CD14-positive monocyte (primary cell): ENCODE data around the gene BLOC1S1. TPM values are rescaled to one million over a fixed set of nuclear protein-coding genes. Genes with fewer than 3 reads are reported as not detected.

ENCODE experiments used
- DNase-seq, 3 donors: peaks; one replicate each; pipeline ENCODE4 v3.0.0-alpha.2; 2011 to 2022
- H2AFZ ChIP-seq: 2 replicates; pipeline ENCODE4 v1.6.0; 2012; ENCODE audit warnings: mild to moderate bottlenecking, low read depth, low read length, inconsistent platforms; ENCODE audit not compliant: insufficient read depth, poor library complexity, severe bottlenecking
- H3K27ac ChIP-seq, 2 donors: 1 replicate in 1 of 2; 2 replicates in 1 of 2; pipeline ENCODE4 v1.5.1; 2012 to 2013; ENCODE audit warnings: low read length in 2 of 2, control low read depth in 1 of 2, inconsistent platforms in 1 of 2, low read depth in 1 of 2, mild to moderate bottlenecking in 1 of 2
- H3K27me3 ChIP-seq, 2 donors: one replicate each; pipeline versions ENCODE4 v1.6.0 to v1.6.1; 2011 to 2013; ENCODE audit warnings: low read length in 2 of 2; ENCODE audit not compliant: control insufficient read depth in 2 of 2, insufficient read depth in 2 of 2
- H3K36me3 ChIP-seq, 2 donors: replicated peaks in 1 of 2; 1 replicate in 1 of 2; 2 replicates in 1 of 2; pipeline versions ENCODE4 v1.5.1 to v1.6.1; 2012 to 2013; ENCODE audit warnings: low read length in 2 of 2, control low read depth in 1 of 2, inconsistent platforms in 1 of 2, mild to moderate bottlenecking in 1 of 2; ENCODE audit not compliant: insufficient read depth in 2 of 2, control insufficient read depth in 1 of 2
- H3K4me1 ChIP-seq, 2 donors: 1 replicate in 1 of 2; 2 replicates in 1 of 2; pipeline versions ENCODE4 v1.5.1 to v1.6.1; 2012 to 2013; ENCODE audit warnings: low read length in 2 of 2, control low read depth in 1 of 2, inconsistent platforms in 1 of 2, mild to moderate bottlenecking in 1 of 2, moderate library complexity in 1 of 2; ENCODE audit not compliant: insufficient read depth in 2 of 2, control insufficient read depth in 1 of 2
- H3K4me2 ChIP-seq: replicated peaks from 2 replicates; pipeline ENCODE3; 2012; ENCODE audit warnings: low read length, moderate library complexity, mild to moderate bottlenecking; ENCODE audit not compliant: poor library complexity, severe bottlenecking; ENCODE audit errors: extremely low read depth
- H3K4me3 ChIP-seq, 3 experiments: fragments of 200-600 bp in 1 of 3; sonication (generic) in 1 of 3; replicated peaks in 1 of 3; 1 replicate in 2 of 3; 2 replicates in 1 of 3; pipeline ENCODE4 v1.5.1; 2011 to 2013; ENCODE audit warnings: low read length in 3 of 3, mild to moderate bottlenecking in 3 of 3, control low read depth in 2 of 3, low read depth in 2 of 3, inconsistent platforms in 1 of 3, moderate library complexity in 1 of 3
- H3K79me2 ChIP-seq: 2 replicates; pipeline ENCODE4 v1.6.0; 2012; ENCODE audit warnings: mild to moderate bottlenecking, control low read depth, inconsistent platforms, low read length, moderate library complexity; ENCODE audit not compliant: insufficient read depth
- H3K9ac ChIP-seq: 2 replicates; pipeline ENCODE4 v1.6.0; 2017; ENCODE audit warnings: low read length, mild to moderate bottlenecking; ENCODE audit not compliant: insufficient read depth, poor library complexity, severe bottlenecking
- H3K9me3 ChIP-seq, 2 donors: replicated peaks in 1 of 2; 1 replicate in 1 of 2; 2 replicates in 1 of 2; pipeline versions ENCODE4 v1.5.1 to v1.6.1; 2012 to 2013; ENCODE audit warnings: low read length in 2 of 2, control low read depth in 1 of 2; ENCODE audit not compliant: control insufficient read depth in 1 of 2, insufficient read depth in 1 of 2
- H4K20me1 ChIP-seq: 2 replicates; pipeline ENCODE4 v1.6.0; 2012; ENCODE audit warnings: mild to moderate bottlenecking, low read length, control low read depth, moderate library complexity; ENCODE audit not compliant: insufficient read depth
- H3K27ac Mint-ChIP-seq, 7 donors: one replicate each; pipeline ENCODE4 v1.8.0; 2020; ENCODE audit warnings: mild to moderate bottlenecking in 7 of 7, mixed read lengths in 7 of 7, moderate library complexity in 6 of 7, inconsistent platforms in 2 of 7
- H3K27me3 Mint-ChIP-seq, 3 donors: one replicate each; pipeline ENCODE4 v1.8.0; 2021 to 2022; ENCODE audit warnings: low read depth in 3 of 3, mild to moderate bottlenecking in 3 of 3, mixed read lengths in 3 of 3, moderate library complexity in 3 of 3, inconsistent platforms in 1 of 3
- H3K36me3 Mint-ChIP-seq, 2 donors: one replicate each; pipeline ENCODE4 v1.8.0; 2020; ENCODE audit warnings: mixed read lengths in 2 of 2, inconsistent platforms in 1 of 2, mild to moderate bottlenecking in 1 of 2
- H3K4me1 Mint-ChIP-seq: one replicate; pipeline ENCODE4 v1.8.0; 2020; ENCODE audit warnings: mild to moderate bottlenecking, mixed read lengths
- H3K4me3 Mint-ChIP-seq, 2 donors: one replicate each; pipeline ENCODE4 v1.8.0; 2020; ENCODE audit warnings: mild to moderate bottlenecking in 2 of 2, mixed read lengths in 2 of 2, moderate library complexity in 1 of 2
- H3K9me3 Mint-ChIP-seq, 7 donors: one replicate each; pipeline ENCODE4 v1.8.0; 2020 to 2022; ENCODE audit warnings: mixed read lengths in 7 of 7, mild to moderate bottlenecking in 6 of 7, moderate library complexity in 6 of 7, inconsistent platforms in 2 of 7
- WGBS: methylation state at CpG from one replicate; pipeline ENCODE4 v1.1.5; 2013; ENCODE audit warnings: missing lambda C conversion rate; ENCODE audit not compliant: insufficient coverage; 5-methylcytosine and 5-hydroxymethylcytosine counted together
- intact Hi-C, 2 donors: fragments of 100-400 bp; cut with micrococcal nuclease; formaldehyde crosslinking; loops; one replicate each; pipeline versions ENCODE4 v1.15.0 to v1.15.1; 2023
- polyA plus RNA-seq, 3 donors: library from polyadenylated mRNA; depleted of rRNA in 1 of 3; unstranded in 2 of 3; stranded (reverse) in 1 of 3; fragments of 300-500 nt in 2 of 3; fragments of >200 nt in 1 of 3; fragmentation: Illumina TruSeq in 2 of 3; gene quantifications; 1 replicate in 2 of 3; 2 replicates in 1 of 3; pipeline ENCODE4 v1.2.3, GENCODE V29; 2012 to 2021
- TF ChIP-seq, protein P1 (sequence below): fragments of 200-600 bp; IDR thresholded peaks from one replicate; pipeline ENCODE4 v1.8.0; 2022; ENCODE audit warnings: antibody characterized with exemption, mild to moderate bottlenecking

Gene BLOC1S1
- polyA plus RNA-seq, 3 donors = 222 to 358 (median 223) TPM

DNA sequence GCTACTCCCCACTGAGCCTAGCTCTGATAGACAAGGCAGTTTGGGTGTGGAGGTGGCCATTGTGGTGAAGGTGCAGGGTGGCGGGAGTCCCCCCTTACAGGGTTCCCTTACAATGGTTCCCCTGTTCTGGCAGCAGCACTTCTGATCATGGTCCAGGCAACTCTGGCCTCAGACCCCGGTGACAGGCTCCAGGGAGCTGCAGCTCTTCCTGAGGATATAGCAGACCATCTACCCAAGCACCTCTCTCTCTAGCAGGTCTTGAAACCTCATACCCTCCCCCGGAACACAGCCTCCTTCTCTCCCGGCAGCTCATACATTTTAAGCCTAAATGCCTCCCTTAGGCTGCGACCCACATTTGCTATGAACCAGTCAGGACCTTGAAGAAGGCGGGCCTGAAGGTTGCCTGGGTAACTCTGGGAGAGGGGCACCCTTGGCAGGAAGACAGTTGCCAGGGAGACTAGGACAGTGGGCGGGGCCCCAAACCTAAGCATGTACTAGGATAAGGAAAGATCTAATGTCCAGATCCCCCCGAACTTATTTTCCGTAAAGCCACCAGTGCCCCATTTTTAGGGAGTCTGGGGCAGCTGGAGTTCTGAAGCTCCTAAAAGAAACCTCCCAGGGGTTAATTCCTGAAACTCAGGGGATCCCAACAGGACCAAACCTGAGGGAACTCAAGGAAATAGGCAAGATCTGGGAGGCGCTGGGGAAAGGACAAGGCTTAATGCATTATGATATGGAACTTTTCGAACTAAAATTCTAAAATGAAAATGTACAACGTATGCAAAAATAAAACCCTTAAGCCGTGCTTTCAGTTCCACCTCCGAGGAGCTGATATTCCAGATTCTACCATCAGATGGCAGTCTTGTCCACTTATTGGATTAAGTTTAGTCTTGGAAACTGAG, 22.5 kb downstream of the BLOC1S1 start:
- H3K4me3 ChIP-seq = peak overlapping the region; percentile 57 to 95 (median 82)
- H3K27me3 ChIP-seq = peaks cover 9 to 12% of the 10 kb centered on the region in 2 donors
- TF ChIP-seq, protein P1, sequence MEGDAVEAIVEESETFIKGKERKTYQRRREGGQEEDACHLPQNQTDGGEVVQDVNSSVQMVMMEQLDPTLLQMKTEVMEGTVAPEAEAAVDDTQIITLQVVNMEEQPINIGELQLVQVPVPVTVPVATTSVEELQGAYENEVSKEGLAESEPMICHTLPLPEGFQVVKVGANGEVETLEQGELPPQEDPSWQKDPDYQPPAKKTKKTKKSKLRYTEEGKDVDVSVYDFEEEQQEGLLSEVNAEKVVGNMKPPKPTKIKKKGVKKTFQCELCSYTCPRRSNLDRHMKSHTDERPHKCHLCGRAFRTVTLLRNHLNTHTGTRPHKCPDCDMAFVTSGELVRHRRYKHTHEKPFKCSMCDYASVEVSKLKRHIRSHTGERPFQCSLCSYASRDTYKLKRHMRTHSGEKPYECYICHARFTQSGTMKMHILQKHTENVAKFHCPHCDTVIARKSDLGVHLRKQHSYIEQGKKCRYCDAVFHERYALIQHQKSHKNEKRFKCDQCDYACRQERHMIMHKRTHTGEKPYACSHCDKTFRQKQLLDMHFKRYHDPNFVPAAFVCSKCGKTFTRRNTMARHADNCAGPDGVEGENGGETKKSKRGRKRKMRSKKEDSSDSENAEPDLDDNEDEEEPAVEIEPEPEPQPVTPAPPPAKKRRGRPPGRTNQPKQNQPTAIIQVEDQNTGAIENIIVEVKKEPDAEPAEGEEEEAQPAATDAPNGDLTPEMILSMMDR = peak; percentile 90
- H4K20me1 ChIP-seq = no peaks in the 10 kb centered on the region
- H3K4me2 ChIP-seq = peak overlapping the region; percentile 95
- peak; percentile 64 to 82 (median 66) for DNase-seq
- peaks cover 16 to 24% of the 10 kb centered on the region in 2 donors for H3K4me1 ChIP-seq
- Mint-ChIP-seq H3K4me1 (peaks cover 30% of the 10 kb centered on the region), H3K27ac (peak overlapping the region; percentile 70 to 90 (median 80)), H3K27me3 (peaks cover 20 to 24% (median 22%) of the 10 kb centered on the region in 3 donors), H3K4me3 (peak overlapping the region; percentile 85 to 92), H3K36me3 (peaks cover 0 to 2% of the 10 kb centered on the region in 2 donors), H3K9me3 (peaks cover 0 to 3% (median 0%) of the 10 kb centered on the region in 7 donors)
- peak overlapping the region; percentile 91 for H2AFZ ChIP-seq
- intact Hi-C loops = loop anchor here (1.0 to 5.0 kb wide), 3 partner anchors 8 to 202 kb away; partner anchors contain the start of gene PYM1 (in 1 of the 2)
- 0% methylated on average over 5 of the region's 14 CpGs for WGBS
- no peaks in the 10 kb centered on the region for H3K36me3 ChIP-seq
- H3K9ac ChIP-seq = peak overlapping the region; percentile 41
- no peaks in the 10 kb centered on the region for H3K9me3 ChIP-seq
- no peaks in the 10 kb centered on the region for H3K79me2 ChIP-seq
- peak overlapping the region; percentile 33 to 65 for H3K27ac ChIP-seq

DNA sequence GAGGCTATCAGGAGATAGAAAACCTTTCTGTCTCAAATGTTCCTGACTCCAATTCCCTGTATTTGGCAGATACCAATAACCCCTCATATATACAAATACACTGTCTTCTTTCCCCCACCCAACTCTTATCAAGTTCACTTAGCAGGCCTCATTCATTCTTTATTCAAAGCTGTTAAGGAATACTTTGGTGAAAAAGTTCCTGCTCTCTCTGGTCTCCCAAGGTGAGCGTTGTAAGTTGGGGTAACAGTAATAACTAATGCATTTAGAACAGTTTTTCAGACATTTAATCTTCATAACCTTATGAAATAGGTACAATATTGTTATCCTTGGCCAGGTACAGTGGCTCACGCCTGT, 23.2 kb downstream of the BLOC1S1 start:
- peak overlapping the region; percentile 91 for H2AFZ ChIP-seq

More for the DNA sequence above, 23.2 kb downstream of the BLOC1S1 start:
- H3K27ac ChIP-seq = no peak overlapping the region
- intact Hi-C loops = loop anchor here (2.0 to 5.0 kb wide), 2 partner anchors 188 to 202 kb away; partner anchors contain the start of gene PYM1 (in 1 of the 2)
- peaks cover 11 to 18% of the 10 kb centered on the region in 2 donors for H3K27me3 ChIP-seq
- H3K9ac ChIP-seq = no peak overlapping the region
- no peaks in the 10 kb centered on the region for H3K36me3 ChIP-seq
- Mint-ChIP-seq H3K4me3 (no peak overlapping the region), H3K27ac (no peak overlapping the region), H3K9me3 (peaks cover 0 to 3% (median 0%) of the 10 kb centered on the region in 7 donors), H3K27me3 (peaks cover 26 to 30% (median 28%) of the 10 kb centered on the region in 3 donors), H3K4me1 (peaks cover 36% of the 10 kb centered on the region), H3K36me3 (peaks cover 0 to 2% of the 10 kb centered on the region in 2 donors)
- no peaks in the 10 kb centered on the region for H3K79me2 ChIP-seq
- H3K4me3 ChIP-seq = peak overlapping the region in 1 of 3 experiments; percentile 82
- no peak for DNase-seq
- WGBS = no CpG with 5 or more reads among the region's 2 CpGs
- TF ChIP-seq, protein P1 = peak; percentile 45
- peaks cover 22 to 29% of the 10 kb centered on the region in 2 donors for H3K4me1 ChIP-seq
- no peaks in the 10 kb centered on the region for H4K20me1 ChIP-seq
- H3K9me3 ChIP-seq = no peaks in the 10 kb centered on the region
- peak overlapping the region; percentile 95 for H3K4me2 ChIP-seq
